LoVo (cell line): Measurements from ENCODE around the gene FBXO17.

Experiments used
- DNase-seq: peaks from one replicate; pipeline ENCODE4 v3.0.0-alpha.2; 2016; ENCODE audit warnings: low spot score

The FBXO17 gene

GRCh38 chr19:38915329-38916321 is 59.9 kb downstream of the FBXO17 start:
- no peak for DNase-seq

GRCh38 chr19:38913958-38914357 is 61.6 kb downstream of the FBXO17 start:
- no peak for DNase-seq

- no peak for DNase-seq
Measured at GRCh38 chr19:38912600-38913514, 62.7 kb downstream of the FBXO17 start.

- DNase-seq: no peak
Measured at GRCh38 chr19:38911388-38912001, 64.0 kb downstream of the FBXO17 start.

GRCh38 chr19:38910488-38910887 is 65.1 kb downstream of the FBXO17 start:
- no peak for DNase-seq

GRCh38 chr19:38908911-38909310 is 66.6 kb downstream of the FBXO17 start:
- DNase-seq: no peak

GRCh38 chr19:38907670-38908069 is 67.9 kb downstream of the FBXO17 start:
- DNase-seq: no peak

- no peak for DNase-seq
Measured at GRCh38 chr19:38907227-38907626, 68.3 kb downstream of the FBXO17 start.

GRCh38 chr19:38905620-38906019 is 69.9 kb downstream of the FBXO17 start:
- no peak for DNase-seq

GRCh38 chr19:38904581-38905539 is 70.7 kb downstream of the FBXO17 start:
- no peak for DNase-seq

GRCh38 chr19:38901683-38902082 is 73.9 kb downstream of the FBXO17 start:
- DNase-seq: no peak

- DNase-seq: no peak
Measured at GRCh38 chr19:38900743-38901190, 74.8 kb downstream of the FBXO17 start.

GRCh38 chr19:38900202-38900629 is 75.3 kb downstream of the FBXO17 start:
- DNase-seq: no peak

- peak; percentile 100 for DNase-seq
Measured at GRCh38 chr19:38899447-38900201, 75.9 kb downstream of the FBXO17 start, which contains the start of the genes NFKBIB and SIRT2. Gene NFKBIB (plus strand): TSS chr19:38899969. CDS start chr19:38900033, 64 bp downstream. Gene SIRT2 (minus strand): TSS chr19:38899618. CDS start chr19:38899521, 97 bp downstream.

- DNase-seq: no peak
Measured at GRCh38 chr19:38898788-38899446, 76.6 kb downstream of the FBXO17 start.

GRCh38 chr19:38894968-38895367 is 80.6 kb downstream of the FBXO17 start:
- DNase-seq: no peak

GRCh38 chr19:38893341-38893771 is 82.2 kb downstream of the FBXO17 start:
- no peak for DNase-seq

GRCh38 chr19:38892841-38893240 is 82.7 kb downstream of the FBXO17 start:
- DNase-seq: no peak

GRCh38 chr19:38891771-38892170 is 83.8 kb downstream of the FBXO17 start:
- no peak for DNase-seq
